Measurements from ENCODE around the gene ENTPD1. TPM values are rescaled to one million over a fixed set of nuclear protein-coding genes. Genes with fewer than 3 reads are reported as not detected.

ENTPD1 gene
- total RNA-seq, 1 experiment from 2014 or later, result 0.92 TPM

- ChIA-PET CTCF (no interaction called here), POLR2A (ENCODE audit: low non-redundant PET) (no interaction called here)
- TF ChIP-seq EZH2 (IDR thresholded peaks at IDR 0.05; ENCODE audit: borderline replicate concordance, low read depth, low read length, poor library complexity, severe bottlenecking), result no peak
- DNase-seq (ENCODE audit: low spot score), result no peak
- intact Hi-C loops (cut with micrococcal nuclease; ENCODE audit: unreplicated experiment), result no loop called here
- Histone ChIP-seq H3K4me1 (ENCODE audit: insufficient read depth, low read length, poor library complexity, severe bottlenecking) (peaks cover 7% of the 10 kb centered on the region), H3K27me3 (replicated peaks; ENCODE audit: insufficient read depth, low read depth, low read length, poor library complexity) (no peaks in the 10 kb centered on the region), H3K36me3 (ENCODE audit: insufficient read depth, low read length, poor library complexity, severe bottlenecking) (no peaks in the 10 kb centered on the region), H3K9me3 (ENCODE audit: low read depth, low read length, poor library complexity, severe bottlenecking) (no peaks in the 10 kb centered on the region), H3K27ac (ENCODE audit: low read depth, low read length, poor library complexity, severe bottlenecking) (no peak overlapping the region), H3K4me3 (ENCODE audit: low read depth, low read length, poor library complexity, severe bottlenecking) (no peak overlapping the region)
- BruUV-seq (replicated peaks), result no TSS peak
Observed at GRCh38 chr10:95755511-95756004, 405 bp upstream of the ENTPD1 start.

- BruUV-seq (replicated peaks), result no TSS peak
Observed at GRCh38 chr10:95756809-95757684, 1.1 kb downstream of the ENTPD1 start.

GRCh38 chr10:95758351-95759025 lies 2.5 kb downstream of the ENTPD1 start:
- intact Hi-C loops (cut with micrococcal nuclease; ENCODE audit: unreplicated experiment), result no loop called here
- CTCF ChIA-PET, result no interaction called here

More at GRCh38 chr10:95756809-95757684, 1.1 kb downstream of the ENTPD1 start:
- Histone ChIP-seq H3K4me3 (ENCODE audit: low read depth, low read length, poor library complexity, severe bottlenecking) (no peak overlapping the region), H3K9me3 (ENCODE audit: low read depth, low read length, poor library complexity, severe bottlenecking) (no peaks in the 10 kb centered on the region), H3K4me1 (ENCODE audit: insufficient read depth, low read length, poor library complexity, severe bottlenecking) (peaks cover 7% of the 10 kb centered on the region), H3K36me3 (ENCODE audit: insufficient read depth, low read length, poor library complexity, severe bottlenecking) (no peaks in the 10 kb centered on the region), H3K27me3 (replicated peaks; ENCODE audit: insufficient read depth, low read depth, low read length, poor library complexity) (no peaks in the 10 kb centered on the region), H3K27ac (ENCODE audit: low read depth, low read length, poor library complexity, severe bottlenecking) (no peak overlapping the region)
- intact Hi-C loops (cut with micrococcal nuclease; ENCODE audit: unreplicated experiment), result no loop called here
- CTCF ChIA-PET, result no interaction called here
- POLR2A ChIA-PET (ENCODE audit: low non-redundant PET), result no interaction called here
- TF ChIP-seq CTCF (conservative IDR thresholded peaks at IDR 0.05; ENCODE audit: low read depth, low read length), result no peak
- no peak for TF ChIP-seq EZH2 (IDR thresholded peaks at IDR 0.05; ENCODE audit: borderline replicate concordance, low read depth, low read length, poor library complexity, severe bottlenecking)
- no peak for DNase-seq (ENCODE audit: low spot score)

More at GRCh38 chr10:95758351-95759025, 2.5 kb downstream of the ENTPD1 start:
- peaks cover 7% of the 10 kb centered on the region for H3K4me1 ChIP-seq (ENCODE audit: insufficient read depth, low read length, poor library complexity, severe bottlenecking)
- DNase-seq (ENCODE audit: low spot score), result no peak
- no peaks in the 10 kb centered on the region for H3K36me3 ChIP-seq (ENCODE audit: insufficient read depth, low read length, poor library complexity, severe bottlenecking)
- no TSS peak for BruUV-seq (replicated peaks)
- no peak overlapping the region for H3K4me3 ChIP-seq (ENCODE audit: low read depth, low read length, poor library complexity, severe bottlenecking)
- no peaks in the 10 kb centered on the region for H3K9me3 ChIP-seq (ENCODE audit: low read depth, low read length, poor library complexity, severe bottlenecking)
- H3K27ac ChIP-seq (ENCODE audit: low read depth, low read length, poor library complexity, severe bottlenecking), result no peak overlapping the region
- POLR2A ChIA-PET (ENCODE audit: low non-redundant PET), result no interaction called here
- no peak for TF ChIP-seq CTCF (conservative IDR thresholded peaks at IDR 0.05; ENCODE audit: low read depth, low read length)
- TF ChIP-seq EZH2 (IDR thresholded peaks at IDR 0.05; ENCODE audit: borderline replicate concordance, low read depth, low read length, poor library complexity, severe bottlenecking), result no peak
- H3K27me3 ChIP-seq (replicated peaks; ENCODE audit: insufficient read depth, low read depth, low read length, poor library complexity), result no peaks in the 10 kb centered on the region
